Stimulated activated CD8-positive, alpha-beta memory T cell treated with anti-CD3 and anti-CD28 coated beads, Interleukin-15, amount 100 ng/mL, for 1 hour (primary cell): ENCODE measurements around the gene FBLN2.

ENCODE experiments used
- DNase-seq: peaks from one replicate; pipeline ENCODE4 v3.0.0-alpha.2; 2020; ENCODE audit warnings: low read depth

FBLN2 gene

GRCh38 chr3:13605555-13605954 lies 56.6 kb downstream of the FBLN2 start:
- DNase-seq: no peak

GRCh38 chr3:13607821-13608597 lies 59.1 kb downstream of the FBLN2 start:
- DNase-seq: no peak

GRCh38 chr3:13608969-13609725 lies 60.2 kb downstream of the FBLN2 start:
- no peak for DNase-seq

- no peak for DNase-seq
Measured at GRCh38 chr3:13610006-13610570, 61.2 kb downstream of the FBLN2 start.

- no peak for DNase-seq
Measured at GRCh38 chr3:13611221-13611620, 62.3 kb downstream of the FBLN2 start.

GRCh38 chr3:13612829-13613228 lies 63.9 kb downstream of the FBLN2 start:
- DNase-seq: no peak

GRCh38 chr3:13613343-13614190 lies 64.6 kb downstream of the FBLN2 start:
- no peak for DNase-seq

- DNase-seq: no peak
Measured at GRCh38 chr3:13614607-13615006, 65.7 kb downstream of the FBLN2 start.

- no peak for DNase-seq
Measured at GRCh38 chr3:13615019-13615528, 66.1 kb downstream of the FBLN2 start.

- no peak for DNase-seq
Measured at GRCh38 chr3:13616359-13616758, 67.4 kb downstream of the FBLN2 start.

GRCh38 chr3:13617097-13617738 lies 68.3 kb downstream of the FBLN2 start:
- DNase-seq: no peak

GRCh38 chr3:13617981-13618380 lies 69.1 kb downstream of the FBLN2 start:
- no peak for DNase-seq

GRCh38 chr3:13618836-13619235 lies 69.9 kb downstream of the FBLN2 start:
- no peak for DNase-seq

GRCh38 chr3:13619661-13620230 lies 70.8 kb downstream of the FBLN2 start:
- no peak for DNase-seq

- DNase-seq: no peak
Measured at GRCh38 chr3:13620281-13620680, 71.4 kb downstream of the FBLN2 start.

GRCh38 chr3:13620776-13621365 lies 71.9 kb downstream of the FBLN2 start:
- no peak for DNase-seq

GRCh38 chr3:13621381-13622221 lies 72.7 kb downstream of the FBLN2 start:
- no peak for DNase-seq

GRCh38 chr3:13622356-13622755 lies 73.4 kb downstream of the FBLN2 start:
- no peak for DNase-seq

- no peak for DNase-seq
Measured at GRCh38 chr3:13623101-13623654, 74.3 kb downstream of the FBLN2 start.
